Fibroblast of skin of scalp (primary cell): Measurements from ENCODE around the gene TFF2.

Experiments
- DNase-seq: peaks from one replicate; pipeline ENCODE4 v3.0.0-alpha.2; 2013

TFF2 gene

DNA sequence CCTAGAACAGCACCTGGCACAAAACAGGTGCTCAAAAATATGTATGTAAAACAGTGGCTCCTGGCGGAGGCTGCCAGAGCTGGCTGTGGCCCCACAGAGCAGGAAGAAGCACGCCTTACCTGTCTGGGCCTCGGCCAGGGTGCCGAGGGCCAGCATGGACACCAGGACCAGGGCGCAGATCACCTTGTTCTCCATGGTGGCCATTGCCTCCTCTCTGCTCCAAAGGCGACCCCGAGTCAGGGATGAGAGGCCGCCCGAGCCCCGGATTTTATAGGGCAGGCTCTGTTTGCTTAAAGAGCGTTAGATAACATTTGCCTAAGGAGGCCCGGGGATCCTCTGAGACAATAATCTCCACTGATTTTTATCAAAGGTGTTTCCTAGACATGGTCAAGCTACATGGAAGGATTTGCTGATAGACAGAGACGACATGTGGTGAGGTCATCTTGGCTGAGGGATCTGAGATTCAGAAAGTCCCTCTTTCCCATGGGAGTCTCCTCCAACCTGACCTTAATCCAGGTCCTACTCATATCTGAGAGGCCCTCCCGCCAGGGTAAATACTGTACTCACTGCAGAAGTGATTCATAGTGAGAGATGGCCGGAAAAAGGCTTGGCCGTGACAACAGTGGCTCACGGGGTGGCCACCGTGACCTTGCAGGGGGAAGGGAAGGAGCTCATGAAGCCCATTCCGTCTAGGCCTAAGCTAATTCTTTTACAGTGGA, 15.7 kb upstream of the TFF2 start, which contains the start of gene TFF1:
Gene TFF1 (minus strand): TSS at position 244 of the 719 bp plus-strand sequence. CDS start 40 bp downstream, at position 204.
- DNase-seq = no peak

DNA sequence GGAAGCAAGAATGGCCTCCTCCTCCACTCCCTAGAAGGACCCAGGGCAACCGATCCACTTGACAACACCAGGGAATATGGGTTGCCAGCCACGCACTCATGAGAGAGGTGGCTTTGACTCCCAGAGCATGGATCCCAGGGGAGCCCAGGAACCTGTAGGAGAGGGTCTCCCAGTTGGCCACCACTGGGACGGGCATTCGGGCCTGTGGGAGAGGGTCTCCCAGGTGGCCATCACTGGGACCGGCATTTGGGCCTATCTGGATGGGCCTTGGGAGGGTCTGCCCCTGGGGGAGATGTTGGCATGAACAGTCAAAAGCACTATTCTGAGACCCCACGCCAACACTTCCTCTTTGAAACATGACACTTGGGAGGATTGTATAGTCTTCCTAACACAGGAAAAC, 15.0 kb upstream of the TFF2 start:
- no peak for DNase-seq

DNA sequence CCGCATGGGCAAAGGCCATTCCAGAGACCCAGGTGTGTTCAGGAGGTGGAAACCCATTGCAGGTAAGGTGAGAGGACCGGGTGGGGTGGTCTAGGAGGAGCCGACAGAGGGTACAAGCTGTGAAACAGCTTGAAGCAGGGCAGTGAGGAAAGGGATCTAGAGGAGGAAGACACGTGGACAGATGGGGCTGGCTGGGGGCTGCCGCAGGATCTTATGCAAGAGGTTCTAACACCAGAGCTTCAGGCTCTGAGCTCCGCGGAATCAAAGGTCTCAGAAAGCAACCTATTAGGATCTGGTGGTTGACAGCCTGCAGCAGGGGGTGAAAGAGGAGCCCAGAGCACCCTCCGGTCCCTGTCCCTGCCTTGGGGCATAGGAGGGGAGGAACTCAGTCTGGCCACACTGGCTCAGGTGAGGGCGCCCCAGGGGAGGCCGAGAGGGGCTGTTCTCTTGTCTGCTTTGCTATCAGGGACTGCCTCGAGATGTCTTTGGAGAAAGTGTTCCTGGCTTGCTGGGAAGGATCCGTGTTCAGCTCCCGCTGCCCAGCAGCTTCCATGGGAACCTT, 13.6 kb upstream of the TFF2 start:
- no peak for DNase-seq

DNA sequence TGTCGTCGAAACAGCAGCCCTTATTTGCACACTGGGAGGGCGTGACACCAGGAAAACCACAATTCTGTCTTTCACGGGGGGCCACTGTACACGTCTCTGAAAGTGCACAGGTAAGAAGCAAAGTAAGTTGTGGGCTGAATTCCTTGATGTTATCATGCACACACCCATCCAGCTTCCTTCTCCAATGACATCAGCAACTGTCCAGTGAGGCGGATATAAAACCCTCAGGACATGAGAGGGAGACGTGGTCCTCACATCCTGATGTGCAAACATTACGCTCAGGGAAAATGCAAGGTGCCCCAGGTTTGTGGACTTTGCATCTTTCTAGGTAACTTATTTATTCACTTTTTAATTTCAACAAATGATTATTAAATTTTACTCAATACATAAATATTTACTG, 12.5 kb upstream of the TFF2 start:
- no peak for DNase-seq

DNA sequence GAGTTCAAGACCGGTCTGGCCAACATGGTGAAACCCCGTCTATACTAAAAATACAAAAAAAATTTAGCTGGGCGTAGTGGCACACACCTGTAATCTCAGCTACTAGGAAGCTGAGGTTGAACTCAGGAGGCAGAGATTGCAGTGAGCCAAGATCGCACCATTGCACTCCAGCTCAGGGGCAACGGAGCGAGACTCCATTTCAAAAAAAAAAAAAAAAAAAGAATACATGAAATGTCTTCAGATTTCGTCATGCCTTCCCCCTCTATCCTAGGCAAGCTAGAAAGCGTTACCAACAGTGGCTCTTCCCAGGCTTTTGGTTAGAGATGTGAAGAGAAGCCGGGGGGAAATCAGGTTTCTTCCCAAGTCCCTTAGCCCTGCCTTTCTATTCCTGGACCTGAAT, 11.9 kb upstream of the TFF2 start:
- DNase-seq = no peak

DNA sequence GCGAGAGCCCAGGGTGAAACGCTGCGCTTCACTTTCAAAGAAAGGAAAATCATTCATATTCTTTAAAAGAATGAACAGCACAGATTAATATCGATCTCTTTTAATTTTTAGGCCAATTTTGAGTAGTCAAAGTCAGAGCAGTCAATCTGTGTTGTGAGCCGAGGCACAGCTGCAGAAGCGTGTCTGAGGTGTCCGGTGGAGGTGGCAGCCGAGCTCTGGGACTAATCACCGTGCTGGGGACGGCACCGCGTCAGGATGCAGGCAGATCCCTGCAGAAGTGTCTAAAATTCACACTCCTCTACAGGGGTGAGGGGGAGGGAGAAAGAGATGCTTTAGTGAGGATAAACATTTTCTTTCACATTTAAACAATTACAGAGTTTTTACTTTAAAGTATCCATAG, 11.4 kb upstream of the TFF2 start:
- no peak for DNase-seq

DNA sequence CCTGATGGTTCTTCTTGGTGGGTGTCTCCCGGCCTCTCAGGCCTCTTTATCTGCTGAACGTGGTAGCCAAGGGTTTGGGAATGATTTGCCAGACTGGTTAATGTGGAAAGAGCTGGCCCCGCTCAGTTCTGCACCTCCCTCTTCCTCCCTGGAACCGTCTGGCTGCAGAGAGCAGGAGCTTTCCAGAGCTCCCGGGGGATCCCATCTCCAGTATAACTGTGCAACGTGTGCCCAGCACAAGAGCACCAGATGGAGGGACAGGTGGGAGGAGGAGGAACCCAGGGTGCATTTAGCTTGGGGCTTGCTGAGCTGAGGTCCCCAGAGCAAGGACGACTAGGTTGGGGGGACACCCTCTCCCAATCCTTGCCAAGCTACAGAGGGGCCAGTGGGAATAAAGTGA, 10.5 kb upstream of the TFF2 start:
- DNase-seq = no peak

DNA sequence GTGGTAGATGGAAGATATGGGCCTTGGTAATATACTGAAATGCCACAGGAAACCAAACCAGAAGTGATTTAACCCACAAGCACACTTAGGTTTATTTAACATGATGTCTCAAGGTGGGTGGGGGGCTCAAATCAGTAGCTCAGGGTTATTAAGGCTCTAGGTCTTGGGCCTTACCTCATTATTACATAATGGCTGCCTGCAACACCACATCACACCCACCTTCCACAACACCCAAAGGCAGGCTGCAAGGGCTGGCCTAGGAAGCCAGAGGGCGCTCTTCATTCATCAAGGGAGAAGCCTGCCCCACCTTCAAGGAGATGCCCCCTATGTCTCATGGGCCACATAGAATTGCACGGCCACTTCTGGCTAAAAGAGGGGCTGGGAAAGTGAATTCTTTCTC, 9.5 kb upstream of the TFF2 start:
- DNase-seq = no peak

DNA sequence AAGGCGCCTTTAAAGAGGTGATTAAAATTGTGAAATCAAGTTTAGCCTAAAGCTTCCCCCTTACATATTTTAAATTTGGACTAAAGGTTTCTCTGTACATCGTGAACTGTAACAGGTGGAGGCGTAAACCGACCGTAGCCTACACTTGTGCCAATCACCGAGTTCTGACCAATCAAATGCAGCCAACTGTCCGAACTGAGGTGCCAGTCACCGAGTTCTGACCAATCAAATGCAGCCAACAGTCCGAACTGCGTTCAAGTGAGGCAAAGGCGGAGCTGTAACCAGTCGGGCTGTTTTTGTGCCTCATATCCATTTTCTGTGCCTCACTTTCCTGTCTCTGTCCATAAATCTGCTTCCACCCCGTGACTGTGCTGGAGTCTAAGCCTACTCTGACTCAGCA, 8.1 kb upstream of the TFF2 start:
- no peak for DNase-seq

DNA sequence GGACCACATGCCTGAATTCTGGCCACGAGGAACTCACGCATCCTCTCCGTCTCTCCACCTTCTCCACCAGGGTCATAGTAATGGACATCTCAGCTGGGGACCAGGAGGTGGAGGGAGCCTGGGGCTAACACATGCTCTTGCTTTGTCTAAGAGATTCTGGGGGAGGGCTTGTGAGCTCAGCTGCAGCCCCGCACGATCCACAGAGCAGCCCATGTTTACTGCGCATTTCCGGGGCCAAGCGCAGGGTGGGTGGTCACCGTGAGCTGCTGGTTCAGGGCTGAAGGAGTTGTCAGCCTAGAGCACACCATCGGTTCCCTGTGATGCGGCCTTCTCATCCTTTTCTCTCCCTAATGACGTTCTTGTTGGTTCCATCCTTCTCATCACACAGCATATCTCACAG, 7.5 kb upstream of the TFF2 start:
- no peak for DNase-seq

DNA sequence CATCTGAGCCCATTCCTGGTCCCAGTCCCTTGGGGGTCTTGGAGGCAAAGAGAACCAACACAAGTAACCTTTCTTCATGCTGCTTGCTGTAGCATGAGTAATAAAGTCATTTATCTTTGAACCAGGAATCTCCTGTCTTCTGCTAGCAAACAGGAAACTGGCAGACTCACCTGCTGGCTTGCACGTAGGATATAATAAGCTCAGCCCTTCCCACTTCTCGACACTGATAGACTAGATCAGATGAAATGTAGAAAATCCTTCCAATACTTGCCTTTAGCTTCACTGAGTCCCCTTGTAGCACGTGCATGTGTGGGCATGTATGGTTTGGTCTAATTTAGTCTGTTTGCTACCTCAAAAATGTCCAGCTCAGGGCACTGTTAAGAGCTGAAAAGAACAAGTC, 6.5 kb upstream of the TFF2 start:
- DNase-seq = no peak

DNA sequence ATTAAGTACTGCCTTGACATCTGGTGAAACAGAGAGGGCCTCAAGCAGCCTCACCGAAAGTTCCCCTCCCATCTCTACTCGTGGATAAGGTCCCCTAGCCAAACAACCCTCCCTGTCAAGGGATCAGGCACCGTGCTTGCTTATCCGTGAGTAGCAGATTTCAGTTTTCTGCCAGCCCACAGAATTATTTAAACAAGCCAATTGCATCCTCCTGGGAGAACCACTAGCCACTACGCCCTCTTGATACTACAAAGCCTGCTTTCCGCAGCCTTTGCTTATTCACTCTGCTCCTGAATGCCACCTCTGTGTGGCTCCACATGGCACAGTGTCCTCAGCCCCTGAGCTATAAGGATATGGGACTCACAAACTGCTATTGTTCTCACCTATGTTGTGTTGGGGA, 5.9 kb upstream of the TFF2 start:
- no peak for DNase-seq

DNA sequence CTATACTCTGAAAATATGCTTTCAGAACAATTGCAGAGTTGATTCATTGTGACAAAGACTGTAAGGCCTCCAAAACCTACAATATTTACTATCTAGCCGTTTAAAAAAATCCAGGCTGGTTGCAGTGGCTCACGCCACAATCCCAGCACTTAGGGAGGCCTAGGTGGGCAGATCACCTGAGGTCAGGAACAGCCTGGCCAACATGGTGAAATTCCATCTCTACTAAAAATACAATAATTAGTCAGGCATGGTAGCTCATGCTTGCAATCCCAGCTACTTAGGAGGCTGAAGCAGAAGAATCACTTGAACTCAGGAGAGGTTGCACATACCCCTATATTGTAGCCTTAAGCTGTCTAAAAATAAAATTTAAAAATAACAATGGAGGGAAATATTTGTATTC, 5.3 kb upstream of the TFF2 start:
- DNase-seq = no peak

DNA sequence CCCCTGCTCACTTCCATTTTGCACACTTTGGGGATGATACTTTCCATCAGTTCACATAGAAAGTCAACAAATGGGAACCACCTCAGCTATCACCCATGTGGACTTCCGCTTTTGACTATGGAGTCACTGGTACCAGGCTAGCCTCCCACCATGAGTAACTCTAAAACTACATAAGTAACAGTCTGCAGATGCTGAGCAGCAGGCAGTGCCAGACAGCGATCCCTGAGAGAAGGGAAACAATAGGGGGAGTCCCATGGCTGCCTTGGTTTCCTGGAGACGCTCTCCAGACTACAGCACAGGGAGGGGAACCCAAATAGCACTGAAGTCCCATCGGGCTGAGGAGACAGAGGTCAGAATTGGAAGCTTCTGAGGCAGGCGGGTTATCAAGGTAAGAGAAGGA, 2.8 kb upstream of the TFF2 start:
- no peak for DNase-seq

DNA sequence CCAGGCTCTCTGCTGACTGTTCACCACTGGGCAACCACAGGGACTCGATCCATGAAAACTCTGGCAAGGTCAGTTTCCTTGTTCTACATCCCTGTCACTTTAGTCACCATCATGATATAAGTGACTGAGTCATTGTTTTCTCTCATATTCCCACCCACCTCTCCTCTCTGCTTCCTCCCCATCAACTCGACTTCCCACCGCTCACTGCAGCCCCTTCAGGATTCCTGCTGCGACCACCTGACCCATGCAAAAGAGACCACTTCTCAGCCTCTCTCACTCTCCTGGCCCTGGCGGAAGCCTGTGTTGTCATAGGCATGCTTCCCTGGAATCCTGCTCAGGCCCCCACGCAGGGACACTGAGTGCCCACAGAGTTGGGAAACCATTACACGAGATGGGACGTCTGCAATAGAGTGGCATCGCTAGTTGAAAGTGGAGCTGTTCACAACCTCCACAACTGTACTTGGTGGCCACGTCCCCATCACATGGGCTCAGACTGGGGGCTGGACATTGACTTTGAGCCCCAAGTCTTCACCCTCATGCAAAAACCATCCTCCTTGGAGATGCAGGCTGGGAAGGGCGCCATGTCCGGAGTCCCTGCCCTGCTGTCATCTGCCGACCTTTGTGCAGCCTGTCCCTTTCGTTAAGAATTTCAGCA, 1.8 kb upstream of the TFF2 start:
- no peak for DNase-seq

DNA sequence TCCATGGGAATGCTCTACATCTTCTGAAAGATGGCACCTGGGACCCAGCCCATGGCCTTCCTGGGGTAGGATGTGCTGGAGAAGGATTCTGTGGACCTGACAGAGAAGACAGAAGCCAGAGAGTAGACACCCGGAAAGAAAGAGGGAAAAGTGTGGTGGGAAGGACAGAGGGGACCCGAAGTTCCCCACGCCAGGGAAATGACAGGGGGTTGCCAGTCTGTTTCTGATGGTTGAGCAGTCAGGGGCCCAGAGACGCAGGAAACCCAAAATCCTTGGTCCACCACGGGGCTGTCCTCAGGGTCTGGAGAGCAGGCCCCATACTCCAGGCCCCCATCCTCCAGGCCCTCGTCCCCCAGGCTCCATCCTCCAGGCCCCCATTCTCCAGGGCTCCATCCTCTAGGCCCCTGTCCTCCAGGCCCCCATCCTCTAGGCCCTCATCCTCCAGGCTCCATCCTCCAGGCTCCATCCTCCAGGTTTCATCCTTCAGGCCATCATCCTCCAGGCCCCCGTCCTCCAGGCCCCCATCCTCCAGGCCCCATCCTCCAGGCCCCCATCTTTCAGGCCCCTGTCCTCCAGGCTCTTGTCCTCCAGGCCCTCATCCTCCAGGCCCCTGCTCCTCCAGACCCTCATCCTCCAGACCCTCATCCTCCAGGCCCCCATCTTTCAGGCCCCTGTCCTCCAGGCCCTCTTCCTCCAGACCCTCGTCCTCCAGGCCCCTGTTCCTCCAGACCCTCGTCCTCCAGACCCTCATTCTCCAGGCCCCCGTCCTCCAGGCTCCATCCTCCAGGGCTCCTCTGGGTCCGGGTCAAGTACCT, 1.0 kb upstream of the TFF2 start:
- DNase-seq = no peak

DNA sequence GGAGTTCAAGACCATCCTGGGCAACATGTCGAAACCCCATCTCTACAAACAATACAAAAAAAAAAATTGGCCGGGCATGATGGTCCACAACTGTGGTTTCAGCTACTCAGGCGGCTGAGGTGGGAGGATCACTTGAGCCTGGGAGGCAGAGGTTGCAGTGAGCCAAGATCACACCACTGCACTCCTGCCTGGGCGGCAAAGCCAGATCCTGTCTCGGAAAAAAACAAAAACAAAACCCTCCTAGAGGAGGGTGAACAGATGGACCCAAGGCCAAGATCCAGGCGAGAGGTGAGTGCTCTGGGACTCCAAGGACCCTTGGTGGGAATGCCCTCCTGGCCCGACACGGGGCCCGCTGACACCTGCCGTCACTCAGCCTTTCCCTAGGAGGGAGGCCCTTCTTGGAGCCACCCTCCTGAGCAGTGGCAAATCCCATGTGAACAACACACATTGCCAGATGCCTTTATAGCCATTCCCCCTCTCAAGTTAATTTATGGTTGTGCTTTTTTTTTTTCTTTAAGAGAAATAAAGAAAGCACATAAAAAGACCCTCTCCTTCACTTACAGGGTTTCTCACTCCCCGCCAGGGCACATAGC, 380 bp downstream of the TFF2 start:
- DNase-seq = no peak

DNA sequence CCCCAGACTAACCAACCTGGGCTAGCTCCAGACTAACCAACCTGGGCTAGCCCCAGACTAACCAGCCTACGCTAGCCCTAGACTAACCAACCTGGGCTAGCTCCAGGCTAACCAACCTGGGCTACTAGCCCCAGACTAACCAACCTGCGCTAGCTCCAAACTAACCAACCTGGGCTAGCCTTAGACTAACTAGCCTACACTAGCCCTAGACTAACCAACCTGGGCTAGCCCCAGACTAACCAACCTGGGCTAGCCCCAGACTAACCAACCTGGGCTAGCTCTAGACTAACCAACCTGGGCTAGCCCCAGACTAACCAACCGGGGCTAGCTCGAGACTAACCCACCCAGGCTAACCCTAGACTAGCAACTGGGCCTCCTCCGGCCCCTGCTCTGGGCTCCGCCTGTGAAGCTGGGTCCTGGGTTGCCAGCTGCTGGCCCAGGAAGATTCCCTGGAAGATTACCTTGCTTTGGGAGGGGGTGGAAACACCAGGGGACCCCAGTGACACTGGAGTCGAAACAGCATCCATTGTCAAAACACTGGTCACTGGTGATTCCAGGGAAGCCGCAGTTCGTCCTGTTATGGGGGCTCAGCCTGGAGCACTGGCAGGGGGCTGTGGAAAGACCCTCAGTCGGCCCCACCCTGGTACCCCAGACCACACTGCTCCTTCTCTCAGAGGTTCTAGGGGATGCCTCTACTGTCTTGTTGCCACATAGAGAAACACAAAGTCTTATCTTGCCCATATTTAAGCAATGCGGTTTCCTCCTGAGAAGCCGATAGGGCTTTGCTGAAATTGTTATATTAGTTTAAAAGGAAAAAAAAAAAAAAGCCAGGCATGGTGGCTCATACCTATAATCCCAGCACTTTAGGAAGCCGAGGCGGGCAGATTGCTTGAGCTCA, 1.1 kb downstream of the TFF2 start:
- DNase-seq = no peak

DNA sequence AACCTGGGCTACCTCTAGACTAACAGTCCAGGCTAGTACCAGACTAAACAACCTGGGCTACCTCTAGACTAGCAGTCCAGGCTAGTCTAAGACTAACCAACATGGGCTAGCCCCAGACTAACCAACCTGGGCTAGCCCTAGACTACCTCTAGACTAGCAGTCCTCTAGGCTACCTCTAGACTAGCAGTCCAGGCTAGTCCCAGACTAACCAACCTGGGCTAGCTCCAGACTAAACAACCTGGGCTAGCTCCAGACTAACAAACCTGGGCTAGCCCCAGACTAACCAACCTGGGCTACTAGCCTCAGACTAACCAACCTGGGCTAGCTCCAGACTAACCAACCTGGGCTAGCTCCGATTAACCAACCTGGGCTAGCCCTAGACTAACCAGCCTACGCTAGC, 2.0 kb downstream of the TFF2 start:
- DNase-seq = no peak

DNA sequence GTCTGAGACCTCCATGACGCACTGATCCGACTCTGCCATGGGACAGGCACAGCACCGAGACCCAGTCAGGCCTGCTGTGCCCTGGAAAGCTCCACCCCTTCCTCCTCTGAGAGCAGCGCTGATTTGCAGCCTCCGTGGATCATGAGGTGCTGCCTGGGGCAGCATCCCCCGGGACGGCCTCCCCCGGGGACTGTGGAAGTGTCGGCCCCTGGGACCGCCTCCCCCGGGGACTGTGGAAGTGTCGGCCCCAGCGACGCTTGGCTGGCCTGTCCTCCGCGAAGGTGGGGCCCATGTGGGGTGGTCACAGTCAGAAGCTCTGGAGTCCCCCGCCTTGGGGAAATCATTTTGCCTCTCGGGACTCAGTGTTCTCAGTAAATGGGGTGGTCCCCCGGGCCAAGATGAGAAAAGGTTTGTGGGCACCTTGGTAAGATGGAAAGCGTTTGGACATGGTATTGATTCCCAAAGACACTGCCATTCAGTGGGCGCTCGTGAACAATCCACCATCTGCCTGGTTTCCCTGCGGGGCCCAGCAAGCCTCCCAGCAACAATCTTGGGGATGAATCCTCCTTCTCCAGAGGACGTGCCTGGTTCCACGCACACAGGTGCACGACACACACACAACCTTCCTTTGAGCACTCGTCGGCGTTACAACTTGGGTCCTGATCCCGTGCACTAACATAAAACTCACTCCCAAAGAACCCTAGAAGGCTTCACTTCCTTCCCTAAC, 3.0 kb downstream of the TFF2 start:
- no peak for DNase-seq
